Hepatocyte (in vitro differentiated cells): ENCODE results near the gene NAV2.

ENCODE experiments used
- CTCF ChIP-seq: fragments of 200-600 bp; sonication (generic); IDR thresholded peaks from 2 replicates; pipeline ENCODE4 v1.5.1; 2016; ENCODE audit warnings: antibody characterized with exemption, mild to moderate bottlenecking; ENCODE audit not compliant: poor library complexity
- EZH2 ChIP-seq: fragments of 200-600 bp; sonication (generic); IDR thresholded peaks from 2 replicates; pipeline ENCODE4 v1.6.1; 2016; ENCODE audit warnings: antibody characterized with exemption, mild to moderate bottlenecking, borderline replicate concordance

DNA sequence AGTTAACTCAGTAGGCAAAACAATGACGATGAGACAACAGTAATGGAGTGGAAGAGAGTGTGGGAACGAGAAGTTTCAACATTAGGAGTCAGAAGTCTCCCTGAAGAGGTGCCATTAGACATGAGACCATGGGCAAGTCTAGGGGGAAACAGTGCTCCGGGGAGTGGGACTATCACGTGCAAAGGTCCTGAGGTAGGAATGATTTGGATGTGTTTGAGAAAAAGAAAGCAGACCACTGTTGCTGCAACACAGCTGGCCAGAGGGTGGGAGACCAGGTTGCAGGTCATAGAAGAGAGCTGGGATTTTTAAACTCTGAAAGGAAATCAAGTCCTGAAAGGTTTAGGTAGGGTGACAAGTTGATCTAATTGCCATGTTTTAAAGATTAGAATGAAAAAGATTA, 63.0 kb downstream of the NAV2 start:
- TF ChIP-seq CTCF (no peak), EZH2 (no peak)
